OCI-LY7 (cell line): ENCODE measurements around the gene MICB.

Experiments
- EZH2phosphoT487 ChIP-seq: fragments of 200-600 bp; sonication (generic); IDR thresholded peaks from 2 replicates; pipeline ENCODE4 v1.6.1; 2018; ENCODE audit warnings: low read depth, borderline replicate concordance, mild to moderate bottlenecking, mixed run types, antibody characterized with exemption, low read length, moderate library complexity, mixed read lengths
- TF ChIP-seq, protein P1 (sequence below): fragments of 200-600 bp; sonication (generic); conservative IDR thresholded peaks from 2 replicates; pipeline ENCODE4 v1.5.1; 2014; ENCODE audit warnings: mild to moderate bottlenecking, antibody characterized with exemption, low read length, moderate library complexity, mixed read lengths

- TF ChIP-seq, protein P1, sequence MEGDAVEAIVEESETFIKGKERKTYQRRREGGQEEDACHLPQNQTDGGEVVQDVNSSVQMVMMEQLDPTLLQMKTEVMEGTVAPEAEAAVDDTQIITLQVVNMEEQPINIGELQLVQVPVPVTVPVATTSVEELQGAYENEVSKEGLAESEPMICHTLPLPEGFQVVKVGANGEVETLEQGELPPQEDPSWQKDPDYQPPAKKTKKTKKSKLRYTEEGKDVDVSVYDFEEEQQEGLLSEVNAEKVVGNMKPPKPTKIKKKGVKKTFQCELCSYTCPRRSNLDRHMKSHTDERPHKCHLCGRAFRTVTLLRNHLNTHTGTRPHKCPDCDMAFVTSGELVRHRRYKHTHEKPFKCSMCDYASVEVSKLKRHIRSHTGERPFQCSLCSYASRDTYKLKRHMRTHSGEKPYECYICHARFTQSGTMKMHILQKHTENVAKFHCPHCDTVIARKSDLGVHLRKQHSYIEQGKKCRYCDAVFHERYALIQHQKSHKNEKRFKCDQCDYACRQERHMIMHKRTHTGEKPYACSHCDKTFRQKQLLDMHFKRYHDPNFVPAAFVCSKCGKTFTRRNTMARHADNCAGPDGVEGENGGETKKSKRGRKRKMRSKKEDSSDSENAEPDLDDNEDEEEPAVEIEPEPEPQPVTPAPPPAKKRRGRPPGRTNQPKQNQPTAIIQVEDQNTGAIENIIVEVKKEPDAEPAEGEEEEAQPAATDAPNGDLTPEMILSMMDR: no peak
- no peak for TF ChIP-seq EZH2phosphoT487
These were observed at the start of gene MICB for GRCh38 chr6:31497531-31498476.
